ENCODE data around the gene RMDN2. TPM values are rescaled to one million over a fixed set of nuclear protein-coding genes. Genes with fewer than 3 reads are reported as not detected.

RMDN2 gene
- total RNA-seq, 1 experiment from 2014 or later, result 3.2 TPM

GRCh38 chr2:37914340-37914739 lies 10.7 kb upstream of the RMDN2 start:
- CTCF ChIA-PET, result interaction anchor here (0.5 kb wide), 1 partner anchor 560 kb away, joined by 3 read pairs; no protein-coding TSS in a partner anchor
- no peak overlapping the region for H3K27ac Mint-ChIP-seq (ENCODE audit: low read depth, unreplicated experiment)
- intact Hi-C loops (cut with micrococcal nuclease), result no loop called here
- H3K9me3 Mint-ChIP-seq (ENCODE audit: unreplicated experiment), result no peaks in the 10 kb centered on the region
- TF ChIP-seq, protein P1, sequence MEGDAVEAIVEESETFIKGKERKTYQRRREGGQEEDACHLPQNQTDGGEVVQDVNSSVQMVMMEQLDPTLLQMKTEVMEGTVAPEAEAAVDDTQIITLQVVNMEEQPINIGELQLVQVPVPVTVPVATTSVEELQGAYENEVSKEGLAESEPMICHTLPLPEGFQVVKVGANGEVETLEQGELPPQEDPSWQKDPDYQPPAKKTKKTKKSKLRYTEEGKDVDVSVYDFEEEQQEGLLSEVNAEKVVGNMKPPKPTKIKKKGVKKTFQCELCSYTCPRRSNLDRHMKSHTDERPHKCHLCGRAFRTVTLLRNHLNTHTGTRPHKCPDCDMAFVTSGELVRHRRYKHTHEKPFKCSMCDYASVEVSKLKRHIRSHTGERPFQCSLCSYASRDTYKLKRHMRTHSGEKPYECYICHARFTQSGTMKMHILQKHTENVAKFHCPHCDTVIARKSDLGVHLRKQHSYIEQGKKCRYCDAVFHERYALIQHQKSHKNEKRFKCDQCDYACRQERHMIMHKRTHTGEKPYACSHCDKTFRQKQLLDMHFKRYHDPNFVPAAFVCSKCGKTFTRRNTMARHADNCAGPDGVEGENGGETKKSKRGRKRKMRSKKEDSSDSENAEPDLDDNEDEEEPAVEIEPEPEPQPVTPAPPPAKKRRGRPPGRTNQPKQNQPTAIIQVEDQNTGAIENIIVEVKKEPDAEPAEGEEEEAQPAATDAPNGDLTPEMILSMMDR (IDR thresholded peaks at IDR 0.05; ENCODE audit: unreplicated experiment), result no peak
- BruUV-seq (replicated peaks), result no TSS peak
- no peaks in the 10 kb centered on the region for H3K36me3 Mint-ChIP-seq (ENCODE audit: insufficient read depth, unreplicated experiment)
- no peaks in the 10 kb centered on the region for H3K27me3 Mint-ChIP-seq (ENCODE audit: insufficient read depth, unreplicated experiment)
- no peak for DNase-seq (ENCODE audit: unreplicated experiment)
- H3K4me3 Mint-ChIP-seq (ENCODE audit: unreplicated experiment), result no peak overlapping the region
- POLR2A ChIA-PET, result interaction anchor here (1.6 kb wide), 1 partner anchor 10 kb away, joined by 4 read pairs; the partner anchor contains the start of gene RMDN2
- peaks cover 35% of the 10 kb centered on the region for H3K4me1 Mint-ChIP-seq (ENCODE audit: insufficient read depth, unreplicated experiment)

DNA sequence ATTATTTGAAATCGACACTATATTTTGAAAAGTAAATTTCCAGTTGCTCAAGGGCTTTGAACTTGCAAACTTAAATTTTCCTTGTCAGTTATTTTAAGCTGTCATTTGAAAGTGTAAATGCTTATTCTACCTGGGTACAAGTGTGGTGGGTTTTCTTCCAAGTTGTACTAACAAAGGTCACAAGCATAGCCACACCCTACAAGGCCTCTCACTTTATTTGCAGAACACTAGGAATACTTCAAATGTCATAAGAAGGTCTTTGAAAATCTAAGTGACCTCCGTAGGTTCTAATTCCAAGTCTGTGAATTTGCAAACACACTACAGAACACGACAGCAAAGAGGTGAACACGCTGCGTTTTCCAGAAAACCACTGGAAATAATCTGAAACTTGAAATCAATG lies 9.3 kb upstream of the RMDN2 start:
- TF ChIP-seq, protein P1 (IDR thresholded peaks at IDR 0.05; ENCODE audit: unreplicated experiment), result no peak
- ChIA-PET POLR2A (interaction anchor here (0.6 to 1.6 kb wide), 3 partner anchors 9 to 529 kb away, joined by 3 to 4 read pairs (median 3); partner anchors contain the start of gene RMDN2), CTCF (interaction anchor here (0.7 kb wide), 1 partner anchor 30 kb away, joined by 3 read pairs; no protein-coding TSS in a partner anchor)
- H3K27me3 Mint-ChIP-seq (ENCODE audit: insufficient read depth, unreplicated experiment), result no peaks in the 10 kb centered on the region
- no peaks in the 10 kb centered on the region for H3K36me3 Mint-ChIP-seq (ENCODE audit: insufficient read depth, unreplicated experiment)
- H3K9me3 Mint-ChIP-seq (ENCODE audit: unreplicated experiment), result no peaks in the 10 kb centered on the region
- no peak overlapping the region for H3K27ac Mint-ChIP-seq (ENCODE audit: low read depth, unreplicated experiment)
- intact Hi-C loops (cut with micrococcal nuclease), result no loop called here
- no peak for DNase-seq (ENCODE audit: unreplicated experiment)
- no peak overlapping the region for H3K4me3 Mint-ChIP-seq (ENCODE audit: unreplicated experiment)
- no TSS peak for BruUV-seq (replicated peaks)
- peaks cover 35% of the 10 kb centered on the region for H3K4me1 Mint-ChIP-seq (ENCODE audit: insufficient read depth, unreplicated experiment)

DNA sequence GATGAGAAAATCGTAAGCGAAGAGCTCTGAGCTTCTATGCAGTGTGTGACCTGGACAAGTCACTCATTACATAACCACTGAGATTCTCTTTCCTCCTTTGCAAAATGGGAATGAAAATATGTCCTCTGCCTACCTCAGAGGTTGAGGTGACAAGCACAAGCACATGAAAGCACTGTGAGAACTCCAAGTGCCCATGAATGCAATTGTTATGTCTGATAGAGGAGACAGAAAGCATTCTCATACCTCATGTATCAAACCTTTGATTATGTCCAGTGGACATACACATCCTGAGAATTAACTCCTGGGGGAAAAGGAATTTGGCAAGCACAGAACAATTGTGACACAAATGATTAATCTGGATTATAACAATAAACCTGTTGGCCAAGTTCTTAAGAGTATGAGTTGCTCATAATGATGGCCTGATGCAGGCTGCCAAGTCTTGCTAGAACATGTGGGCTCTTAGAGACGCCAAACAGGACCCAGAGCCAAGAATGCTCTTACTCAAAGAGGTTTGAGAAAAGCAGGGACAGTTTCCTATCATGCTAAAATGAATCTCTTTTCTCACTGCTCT lies 8.5 kb upstream of the RMDN2 start:
- BruUV-seq (replicated peaks), result no TSS peak
- CTCF ChIA-PET, result interaction anchor here (0.7 kb wide), 1 partner anchor 31 kb away, joined by 3 read pairs; no protein-coding TSS in a partner anchor
- Mint-ChIP-seq H3K36me3 (ENCODE audit: insufficient read depth, unreplicated experiment) (no peaks in the 10 kb centered on the region), H3K27me3 (ENCODE audit: insufficient read depth, unreplicated experiment) (no peaks in the 10 kb centered on the region), H3K27ac (ENCODE audit: low read depth, unreplicated experiment) (peak overlapping the region; percentile 51), H3K4me3 (ENCODE audit: unreplicated experiment) (peak overlapping the region; percentile 44), H3K9me3 (ENCODE audit: unreplicated experiment) (no peaks in the 10 kb centered on the region), H3K4me1 (ENCODE audit: insufficient read depth, unreplicated experiment) (peaks cover 32% of the 10 kb centered on the region)
- TF ChIP-seq, protein P1 (IDR thresholded peaks at IDR 0.05; ENCODE audit: unreplicated experiment), result no peak
- DNase-seq (ENCODE audit: unreplicated experiment), result peak; percentile 98
- POLR2A ChIA-PET, result interaction anchor here (0.6 kb wide), 1 partner anchor 529 kb away, joined by 3 read pairs; no protein-coding TSS in a partner anchor
- intact Hi-C loops (cut with micrococcal nuclease), result no loop called here

GRCh38 chr2:37917281-37918228 lies 7.5 kb upstream of the RMDN2 start:
- ChIA-PET CTCF (no interaction called here), POLR2A (no interaction called here)
- no TSS peak for BruUV-seq (replicated peaks)
- no peaks in the 10 kb centered on the region for H3K36me3 Mint-ChIP-seq (ENCODE audit: insufficient read depth, unreplicated experiment)
- peak overlapping the region; percentile 51 for H3K27ac Mint-ChIP-seq (ENCODE audit: low read depth, unreplicated experiment)
- no peaks in the 10 kb centered on the region for H3K27me3 Mint-ChIP-seq (ENCODE audit: insufficient read depth, unreplicated experiment)
- intact Hi-C loops (cut with micrococcal nuclease), result no loop called here
- peaks cover 27% of the 10 kb centered on the region for H3K4me1 Mint-ChIP-seq (ENCODE audit: insufficient read depth, unreplicated experiment)
- TF ChIP-seq, protein P1 (IDR thresholded peaks at IDR 0.05; ENCODE audit: unreplicated experiment), result no peak
- peak; percentile 8 for DNase-seq (ENCODE audit: unreplicated experiment)
- H3K4me3 Mint-ChIP-seq (ENCODE audit: unreplicated experiment), result peak overlapping the region; percentile 44
- H3K9me3 Mint-ChIP-seq (ENCODE audit: unreplicated experiment), result no peaks in the 10 kb centered on the region

Measured in MCF 10A (cell line).